GM19438 (cell line): ENCODE measurements around the gene ICAM3.

Experiments
- ATAC-seq: cut with Tn5 transposase; IDR thresholded peaks from one replicate; pipeline ENCODE4 v1.9.1; 2021; ENCODE audit warnings: low read depth; ENCODE audit not compliant: unreplicated experiment

The ICAM3 gene

DNA sequence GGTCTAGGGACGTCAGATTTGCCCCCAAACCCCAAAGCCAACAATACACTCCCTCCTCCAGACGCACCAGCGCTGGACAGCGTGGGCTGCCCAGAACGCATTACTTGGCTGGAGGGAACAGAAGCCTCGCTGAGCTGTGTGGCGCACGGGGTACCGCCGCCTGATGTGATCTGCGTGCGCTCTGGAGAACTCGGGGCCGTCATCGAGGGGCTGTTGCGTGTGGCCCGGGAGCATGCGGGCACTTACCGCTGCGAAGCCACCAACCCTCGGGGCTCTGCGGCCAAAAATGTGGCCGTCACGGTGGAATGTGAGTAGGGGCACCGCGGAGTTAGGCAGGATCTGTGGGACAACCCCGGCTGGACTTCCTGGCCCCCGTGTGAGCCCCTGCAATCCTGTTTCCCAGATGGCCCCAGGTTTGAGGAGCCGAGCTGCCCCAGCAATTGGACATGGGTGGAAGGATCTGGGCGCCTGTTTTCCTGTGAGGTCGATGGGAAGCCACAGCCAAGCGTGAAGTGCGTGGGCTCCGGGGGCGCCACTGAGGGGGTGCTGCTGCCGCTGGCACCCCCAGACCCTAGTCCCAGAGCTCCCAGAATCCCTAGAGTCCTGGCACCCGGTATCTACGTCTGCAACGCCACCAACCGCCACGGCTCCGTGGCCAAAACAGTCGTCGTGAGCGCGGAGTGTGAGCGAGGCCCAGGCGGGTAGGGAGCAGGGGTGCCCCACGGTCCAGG, 45.6 kb downstream of the ICAM3 start:
- no peak for ATAC-seq

DNA sequence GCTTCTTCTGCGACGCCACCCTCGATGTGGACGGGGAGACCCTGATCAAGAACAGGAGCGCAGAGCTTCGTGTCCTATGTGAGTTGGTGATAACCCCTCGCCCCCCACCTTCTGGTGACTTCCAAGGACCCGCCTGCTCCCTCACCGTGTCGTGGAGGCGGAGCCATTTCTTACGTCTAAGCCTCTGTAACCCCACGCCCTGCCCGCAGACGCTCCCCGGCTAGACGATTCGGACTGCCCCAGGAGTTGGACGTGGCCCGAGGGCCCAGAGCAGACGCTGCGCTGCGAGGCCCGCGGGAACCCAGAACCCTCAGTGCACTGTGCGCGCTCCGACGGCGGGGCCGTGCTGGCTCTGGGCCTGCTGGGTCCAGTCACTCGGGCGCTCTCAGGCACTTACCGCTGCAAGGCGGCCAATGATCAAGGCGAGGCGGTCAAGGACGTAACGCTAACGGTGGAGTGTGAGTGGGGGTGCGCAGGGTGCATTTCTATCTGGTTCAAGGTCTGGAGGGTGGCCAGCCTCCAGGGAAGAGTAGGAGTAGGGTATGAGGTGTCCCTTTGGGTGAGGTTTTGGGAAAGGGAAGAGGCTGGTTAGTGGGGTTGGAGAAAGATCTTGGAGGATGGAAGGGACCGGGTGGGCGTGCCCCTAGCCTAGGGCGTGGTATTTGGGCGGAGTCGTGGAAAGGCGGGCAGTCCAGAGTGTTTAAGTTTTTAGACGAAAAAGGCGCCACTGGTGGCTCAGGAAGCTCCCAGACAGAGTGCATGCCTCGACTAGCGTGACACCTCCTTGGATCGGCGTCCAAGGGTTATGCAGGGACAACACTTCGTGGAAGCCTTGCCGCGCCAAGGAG, 46.4 kb downstream of the ICAM3 start:
- ATAC-seq, result no peak

DNA sequence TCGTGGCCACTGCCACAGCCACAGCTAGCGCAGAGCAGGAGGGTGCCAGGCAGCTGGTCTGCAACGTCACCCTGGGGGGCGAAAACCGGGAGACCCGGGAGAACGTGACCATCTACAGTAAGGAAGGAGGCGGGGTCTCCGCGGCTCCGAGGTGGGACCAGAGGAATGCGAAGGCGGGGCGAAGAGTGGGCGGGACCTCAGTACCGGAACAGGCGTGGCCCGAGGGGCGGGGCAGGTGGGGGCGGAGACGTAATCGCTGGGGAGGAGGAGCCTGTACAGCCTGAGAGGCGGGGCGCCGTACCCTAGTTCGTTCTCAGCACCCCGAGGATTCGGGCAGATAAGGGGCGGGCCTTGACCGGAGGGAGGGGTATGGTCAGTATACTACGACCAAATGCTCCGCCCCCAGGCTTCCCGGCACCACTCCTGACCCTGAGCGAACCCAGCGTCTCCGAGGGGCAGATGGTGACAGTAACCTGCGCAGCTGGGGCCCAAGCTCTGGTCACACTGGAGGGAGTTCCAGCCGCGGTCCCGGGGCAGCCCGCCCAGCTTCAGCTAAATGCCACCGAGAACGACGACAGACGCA, 47.1 kb downstream of the ICAM3 start:
- peak; percentile 47 for ATAC-seq

DNA sequence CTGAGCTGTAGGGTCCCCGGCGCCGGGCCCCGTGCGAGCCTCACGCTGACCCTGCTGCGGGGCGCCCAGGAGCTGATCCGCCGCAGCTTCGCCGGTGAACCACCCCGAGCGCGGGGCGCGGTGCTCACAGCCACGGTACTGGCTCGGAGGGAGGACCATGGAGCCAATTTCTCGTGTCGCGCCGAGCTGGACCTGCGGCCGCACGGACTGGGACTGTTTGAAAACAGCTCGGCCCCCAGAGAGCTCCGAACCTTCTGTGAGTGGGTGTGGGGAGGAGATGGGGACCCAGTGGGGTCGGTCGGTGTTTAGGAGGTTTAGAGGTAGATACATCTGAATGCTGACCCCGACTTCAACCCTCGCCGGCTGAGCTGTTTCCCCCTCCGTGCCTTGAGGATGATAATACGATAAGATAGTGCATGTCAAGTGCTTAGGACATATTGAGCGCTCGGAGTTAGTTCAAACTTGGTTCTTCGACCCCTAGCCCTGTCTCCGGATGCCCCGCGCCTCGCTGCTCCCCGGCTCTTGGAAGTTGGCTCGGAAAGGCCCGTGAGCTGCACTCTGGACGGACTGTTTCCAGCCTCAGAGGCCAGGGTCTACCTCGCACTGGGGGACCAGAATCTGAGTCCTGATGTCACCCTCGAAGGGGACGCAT, 47.7 kb downstream of the ICAM3 start:
- peak; percentile 1 for ATAC-seq

DNA sequence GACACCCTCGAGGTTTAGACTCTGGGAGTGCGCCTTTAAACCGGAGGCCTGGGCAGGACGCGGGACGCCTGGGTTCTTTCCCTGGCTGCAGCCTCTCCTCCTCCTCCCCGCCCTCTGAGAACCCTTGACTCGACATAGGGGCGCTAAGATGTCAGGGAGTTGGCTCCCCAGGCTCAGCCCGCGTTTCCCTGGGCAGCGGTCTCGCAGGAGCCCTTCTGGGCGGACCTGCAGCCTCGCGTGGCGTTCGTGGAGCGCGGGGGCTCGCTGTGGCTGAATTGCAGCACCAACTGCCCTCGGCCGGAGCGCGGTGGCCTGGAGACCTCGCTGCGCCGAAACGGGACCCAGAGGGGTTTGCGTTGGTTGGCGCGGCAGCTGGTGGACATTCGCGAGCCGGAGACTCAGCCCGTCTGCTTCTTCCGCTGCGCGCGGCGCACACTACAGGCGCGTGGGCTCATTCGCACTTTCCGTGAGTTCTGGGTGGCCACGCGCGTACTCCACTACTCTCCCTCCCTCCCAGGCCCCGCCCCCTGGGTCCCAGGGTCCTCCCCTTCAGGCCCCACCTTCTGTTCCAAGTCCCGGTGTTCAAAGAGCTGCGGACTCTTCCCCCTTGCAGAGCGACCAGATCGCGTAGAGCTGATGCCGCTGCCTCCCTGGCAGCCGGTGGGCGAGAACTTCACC, 48.4 kb downstream of the ICAM3 start:
- no peak for ATAC-seq

DNA sequence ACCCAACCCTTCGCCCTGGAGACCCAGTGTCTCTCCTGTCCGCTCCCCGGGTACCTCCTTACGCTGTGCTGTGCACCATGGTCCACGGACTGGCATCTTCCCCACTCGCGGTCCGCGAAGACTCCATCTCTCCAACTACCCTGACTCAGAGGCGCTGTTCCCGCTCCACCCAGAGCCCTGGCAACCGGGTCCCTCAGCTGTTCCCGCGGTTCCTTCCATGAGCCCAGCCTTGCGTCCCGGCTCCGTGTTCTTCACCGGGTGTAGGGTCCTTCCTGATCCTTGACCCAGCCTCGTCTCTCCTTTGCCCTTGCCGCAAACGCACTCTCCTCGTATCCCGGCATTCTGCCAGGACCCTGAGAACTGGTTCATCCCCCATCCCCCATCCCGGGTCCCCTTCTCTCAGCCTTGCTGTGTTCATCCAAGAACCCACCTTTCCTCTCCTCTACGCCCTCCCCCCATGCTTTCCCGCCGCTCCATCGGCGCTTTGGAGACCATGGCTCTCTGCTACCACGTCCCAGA, 49.0 kb downstream of the ICAM3 start:
- ATAC-seq, result no peak

DNA sequence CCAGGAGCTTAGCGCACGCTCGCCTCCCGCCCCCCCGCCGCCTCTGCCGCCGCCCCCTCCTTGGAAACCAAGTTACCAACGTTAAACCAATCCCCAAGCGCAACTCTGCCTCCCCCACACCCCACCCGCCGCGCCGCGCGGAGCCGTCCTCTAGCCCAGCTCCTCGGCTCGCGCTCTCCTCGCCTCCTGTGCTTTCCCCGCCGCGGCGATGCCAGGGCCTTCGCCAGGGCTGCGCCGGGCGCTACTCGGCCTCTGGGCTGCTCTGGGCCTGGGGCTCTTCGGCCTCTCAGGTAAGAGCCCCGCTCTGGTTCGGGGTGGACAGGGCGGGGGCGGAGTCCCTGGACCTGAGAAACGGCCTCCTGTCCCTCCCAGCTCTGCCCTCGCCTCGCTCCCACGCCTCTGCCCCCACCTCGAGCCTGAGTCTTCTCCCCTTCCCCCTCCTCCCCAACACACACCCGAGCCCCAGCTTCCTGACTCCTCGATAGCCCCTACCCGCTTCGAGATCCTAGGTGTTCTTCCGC, 49.5 kb downstream of the ICAM3 start, which contains the start of gene ICAM5:
ICAM5 (plus strand) TSS at position 117 of the 521 bp plus-strand sequence; CDS start at position 209, 92 bp downstream.
- ATAC-seq, result no peak

DNA sequence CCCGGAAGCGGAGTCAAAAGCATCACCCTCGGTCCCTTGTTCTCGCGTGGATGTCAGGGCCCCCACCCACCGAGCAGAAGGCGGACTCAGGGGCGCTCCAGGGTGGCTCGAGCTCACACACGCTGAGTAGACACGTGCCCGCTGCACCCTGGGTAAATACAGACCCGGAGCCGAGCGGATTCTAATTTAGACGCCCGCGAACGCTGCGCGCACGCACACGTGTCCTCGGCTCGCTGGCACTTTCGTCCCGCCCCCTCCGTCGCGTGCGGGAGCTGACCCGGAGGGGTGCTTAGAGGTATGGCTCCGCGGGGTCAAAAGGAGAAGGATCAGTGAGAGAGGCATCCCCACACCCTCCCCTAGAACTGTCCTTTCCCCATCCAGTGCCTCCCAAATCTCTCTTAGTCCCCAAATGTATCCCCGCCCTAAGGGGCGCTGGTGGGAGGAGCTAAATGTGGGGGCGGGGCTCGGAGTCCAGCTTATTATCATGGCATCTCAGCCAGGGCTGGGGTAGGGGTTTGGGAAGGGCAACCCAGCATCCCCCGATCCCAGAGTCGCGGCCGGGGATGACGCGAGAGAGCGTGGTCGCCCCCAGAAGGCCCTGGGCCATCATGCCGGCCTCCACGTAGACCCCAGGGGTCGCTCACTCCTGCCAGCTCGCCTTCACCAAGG, 50.1 kb downstream of the ICAM3 start:
- no peak for ATAC-seq

DNA sequence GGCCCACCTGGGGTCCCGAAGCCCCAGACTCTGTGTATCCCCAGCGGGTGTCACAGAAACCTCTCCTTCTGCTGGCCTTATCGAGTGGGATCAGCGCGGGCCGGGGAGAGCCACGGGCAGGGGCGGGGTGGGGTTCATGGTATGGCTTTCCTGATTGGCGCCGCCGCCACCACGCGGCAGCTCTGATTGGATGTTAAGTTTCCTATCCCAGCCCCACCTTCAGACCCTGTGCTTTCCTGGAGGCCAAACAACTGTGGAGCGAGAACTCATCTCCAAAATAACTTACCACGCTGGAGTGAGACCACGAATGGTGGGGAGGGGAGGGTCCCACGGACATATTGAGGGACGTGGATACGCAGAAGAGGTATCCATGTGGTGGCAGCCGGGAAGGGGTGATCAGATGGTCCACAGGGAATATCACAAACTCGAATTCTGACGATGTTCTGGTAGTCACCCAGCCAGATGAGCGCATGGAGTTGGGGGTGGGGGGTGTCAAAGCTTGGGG, 50.7 kb downstream of the ICAM3 start:
- no peak for ATAC-seq

DNA sequence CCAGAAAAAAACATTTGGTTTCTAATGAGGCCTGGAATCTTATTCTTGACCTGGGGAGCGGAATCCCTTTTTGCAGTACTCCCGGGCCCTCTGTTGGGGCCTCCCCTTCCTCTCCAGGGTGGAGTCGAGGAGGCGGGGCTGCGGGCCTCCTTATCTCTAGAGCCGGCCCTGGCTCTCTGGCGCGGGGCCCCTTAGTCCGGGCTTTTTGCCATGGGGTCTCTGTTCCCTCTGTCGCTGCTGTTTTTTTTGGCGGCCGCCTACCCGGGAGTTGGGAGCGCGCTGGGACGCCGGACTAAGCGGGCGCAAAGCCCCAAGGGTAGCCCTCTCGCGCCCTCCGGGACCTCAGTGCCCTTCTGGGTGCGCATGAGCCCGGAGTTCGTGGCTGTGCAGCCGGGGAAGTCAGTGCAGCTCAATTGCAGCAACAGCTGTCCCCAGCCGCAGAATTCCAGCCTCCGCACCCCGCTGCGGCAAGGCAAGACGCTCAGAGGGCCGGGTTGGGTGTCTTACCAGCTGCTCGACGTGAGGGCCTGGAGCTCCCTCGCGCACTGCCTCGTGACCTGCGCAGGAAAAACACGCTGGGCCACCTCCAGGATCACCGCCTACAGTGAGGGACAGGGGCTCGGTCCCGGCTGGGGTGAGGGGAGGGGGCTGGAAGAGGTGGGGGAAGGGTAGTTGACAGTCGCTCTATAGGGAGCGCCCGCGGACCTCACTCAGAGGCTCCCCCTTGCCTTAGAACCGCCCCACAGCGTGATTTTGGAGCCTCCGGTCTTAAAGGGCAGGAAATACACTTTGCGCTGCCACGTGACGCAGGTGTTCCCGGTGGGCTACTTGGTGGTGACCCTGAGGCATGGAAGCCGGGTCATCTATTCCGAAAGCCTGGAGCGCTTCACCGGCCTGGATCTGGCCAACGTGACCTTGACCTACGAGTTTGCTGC, 52.4 kb downstream of the ICAM3 start, which contains the start of gene ICAM4:
ICAM4 (plus strand) TSS at position 153 of the 935 bp plus-strand sequence; CDS start at position 211, 58 bp downstream.
- no peak for ATAC-seq

DNA sequence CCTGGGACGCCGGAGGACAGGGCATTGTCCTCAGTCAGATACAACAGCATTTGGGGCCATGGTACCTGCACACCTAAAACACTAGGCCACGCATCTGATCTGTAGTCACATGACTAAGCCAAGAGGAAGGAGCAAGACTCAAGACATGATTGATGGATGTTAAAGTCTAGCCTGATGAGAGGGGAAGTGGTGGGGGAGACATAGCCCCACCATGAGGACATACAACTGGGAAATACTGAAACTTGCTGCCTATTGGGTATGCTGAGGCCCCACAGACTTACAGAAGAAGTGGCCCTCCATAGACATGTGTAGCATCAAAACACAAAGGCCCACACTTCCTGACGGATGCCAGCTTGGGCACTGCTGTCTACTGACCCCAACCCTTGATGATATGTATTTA, 54.0 kb downstream of the ICAM3 start:
- ATAC-seq, result no peak

DNA sequence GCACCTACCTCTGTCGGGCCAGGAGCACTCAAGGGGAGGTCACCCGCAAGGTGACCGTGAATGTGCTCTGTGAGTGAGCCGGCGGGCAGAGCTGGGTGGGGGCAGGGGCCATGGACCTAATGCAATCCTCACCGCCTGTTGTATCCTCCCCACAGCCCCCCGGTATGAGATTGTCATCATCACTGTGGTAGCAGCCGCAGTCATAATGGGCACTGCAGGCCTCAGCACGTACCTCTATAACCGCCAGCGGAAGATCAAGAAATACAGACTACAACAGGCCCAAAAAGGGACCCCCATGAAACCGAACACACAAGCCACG, 54.5 kb downstream of the ICAM3 start:
- ATAC-seq, result no peak

DNA sequence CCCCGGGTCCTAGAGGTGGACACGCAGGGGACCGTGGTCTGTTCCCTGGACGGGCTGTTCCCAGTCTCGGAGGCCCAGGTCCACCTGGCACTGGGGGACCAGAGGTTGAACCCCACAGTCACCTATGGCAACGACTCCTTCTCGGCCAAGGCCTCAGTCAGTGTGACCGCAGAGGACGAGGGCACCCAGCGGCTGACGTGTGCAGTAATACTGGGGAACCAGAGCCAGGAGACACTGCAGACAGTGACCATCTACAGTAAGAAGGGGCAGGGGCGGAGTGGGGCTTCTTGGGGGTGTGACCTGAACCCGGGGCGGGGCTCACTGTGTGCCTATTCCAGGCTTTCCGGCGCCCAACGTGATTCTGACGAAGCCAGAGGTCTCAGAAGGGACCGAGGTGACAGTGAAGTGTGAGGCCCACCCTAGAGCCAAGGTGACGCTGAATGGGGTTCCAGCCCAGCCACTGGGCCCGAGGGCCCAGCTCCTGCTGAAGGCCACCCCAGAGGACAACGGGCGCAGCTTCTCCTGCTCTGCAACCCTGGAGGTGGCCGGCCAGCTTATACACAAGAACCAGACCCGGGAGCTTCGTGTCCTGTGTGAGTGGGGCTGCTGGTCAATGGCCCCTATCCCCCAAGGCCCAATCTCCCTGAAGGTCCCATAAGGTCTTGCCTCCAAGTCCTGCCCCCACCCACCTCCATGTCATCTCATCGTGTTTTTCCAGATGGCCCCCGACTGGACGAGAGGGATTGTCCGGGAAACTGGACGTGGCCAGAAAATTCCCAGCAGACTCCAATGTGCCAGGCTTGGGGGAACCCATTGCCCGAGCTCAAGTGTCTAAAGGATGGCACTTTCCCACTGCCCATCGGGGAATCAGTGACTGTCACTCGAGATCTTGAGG, 55.1 kb downstream of the ICAM3 start:
- no peak for ATAC-seq
